HG03520 (cell line): Measurements from ENCODE around the gene ZFHX2.
"Not testable (repeated sequence)": the region's sequence is repeated elsewhere in the genome, so short reads cannot be mapped to it uniquely, and the experiment has no call there.

Experiments
- ATAC-seq: cut with Tn5 transposase; IDR thresholded peaks from one replicate; pipeline ENCODE4 v1.9.1; 2021; ENCODE audit warnings: mild to moderate bottlenecking, moderate library complexity; ENCODE audit not compliant: unreplicated experiment

ZFHX2 gene

DNA sequence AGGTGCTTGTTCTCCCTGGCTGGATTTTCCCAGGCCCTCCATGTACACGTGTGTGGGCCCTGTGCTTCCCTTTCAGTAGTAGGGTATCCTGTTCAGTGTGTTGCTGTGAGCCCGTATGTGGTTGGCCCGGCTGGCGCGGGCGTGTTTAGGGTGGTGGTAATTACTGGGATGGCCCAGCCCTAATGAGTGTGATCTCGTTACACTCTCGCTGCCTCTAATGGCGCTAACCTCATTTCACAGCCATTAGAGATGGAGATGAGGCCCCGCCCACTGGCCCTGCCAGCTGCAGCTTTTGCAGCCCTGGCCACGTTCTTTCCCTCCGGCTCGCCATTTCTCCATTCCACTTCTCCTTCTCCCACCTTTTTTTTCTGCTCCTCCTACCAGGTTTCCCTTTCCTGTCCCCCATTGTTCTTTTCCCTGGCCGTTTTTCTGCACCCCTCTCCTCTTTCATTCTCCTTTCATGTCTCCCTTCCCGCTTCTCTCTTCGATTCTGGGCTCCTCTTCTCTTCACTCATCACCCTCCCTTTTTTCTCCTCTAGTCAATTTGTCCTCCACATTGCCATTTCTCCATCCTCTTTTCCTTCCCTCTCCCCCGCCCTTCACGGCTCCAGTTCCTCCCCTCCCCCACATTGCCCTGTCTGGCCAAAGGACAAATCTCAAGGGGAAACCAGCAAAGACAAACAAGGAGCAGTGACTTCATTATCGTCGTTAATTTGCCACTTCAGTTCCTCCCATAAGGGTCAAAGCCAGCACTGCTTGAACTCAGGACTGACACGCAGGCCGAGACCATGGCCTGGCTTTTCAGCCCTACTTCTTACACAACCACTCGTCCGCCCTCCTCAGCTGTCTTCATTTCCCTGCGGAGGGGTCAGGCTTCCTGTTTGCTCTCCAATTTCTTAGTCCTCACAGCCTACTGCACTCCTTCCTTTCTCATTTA, 6.8 kb downstream of the ZFHX2 start:
- no peak for ATAC-seq

DNA sequence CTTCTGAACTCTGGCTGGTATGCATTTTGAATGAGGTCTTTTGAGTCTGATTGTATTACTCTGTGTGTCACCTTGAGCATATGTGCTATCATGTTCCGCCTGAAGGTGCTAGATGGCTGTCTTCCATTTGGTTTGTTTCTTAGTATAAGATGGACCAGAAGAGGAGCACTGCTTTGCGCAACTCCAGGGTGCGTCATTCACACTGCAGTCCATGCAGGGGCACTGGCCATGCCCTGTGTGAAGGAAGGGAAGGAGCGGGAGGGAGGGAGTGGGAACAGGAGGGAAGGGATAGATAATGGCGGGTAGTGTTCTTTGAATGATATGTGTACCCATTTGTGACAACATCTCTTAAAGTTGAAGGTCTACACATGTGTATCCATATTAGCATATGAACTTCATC, 8.2 kb downstream of the ZFHX2 start:
- no peak for ATAC-seq

DNA sequence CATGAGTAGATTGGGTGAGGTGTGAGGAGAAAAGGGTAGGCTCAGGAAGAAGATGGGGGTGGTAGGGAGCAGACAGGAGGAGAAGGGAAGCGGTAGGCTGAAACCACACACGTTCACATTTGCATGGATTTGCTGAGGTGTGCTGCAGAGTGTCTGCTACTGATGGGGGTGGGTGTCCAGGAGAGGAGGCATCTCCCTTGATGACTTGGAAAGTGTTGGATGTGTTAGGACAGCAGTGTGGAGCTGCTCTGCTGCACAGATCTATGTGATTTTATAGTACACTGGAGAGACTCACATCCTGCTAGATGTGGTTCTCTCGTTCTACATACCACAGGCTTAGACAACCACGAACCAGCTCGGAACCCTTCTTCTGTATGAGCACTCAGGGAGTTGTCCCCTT, 9.3 kb downstream of the ZFHX2 start:
- ATAC-seq, result no peak

DNA sequence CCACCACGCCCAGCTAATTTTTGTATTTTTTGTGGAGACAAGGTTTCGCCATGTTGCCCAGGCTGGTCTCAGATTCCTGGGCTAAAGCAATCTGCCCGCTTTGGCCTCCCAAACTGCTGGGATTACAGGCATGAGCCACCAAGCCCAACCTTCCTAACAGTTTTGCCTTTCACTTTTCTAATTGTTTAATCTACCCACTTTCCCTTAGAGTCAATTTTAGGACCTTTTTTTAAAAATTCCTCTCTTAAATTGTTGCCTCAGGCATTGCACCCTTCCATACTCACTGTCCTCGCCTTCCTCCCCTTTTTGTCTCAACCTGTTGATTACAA, 11.5 kb downstream of the ZFHX2 start:
- no peak for ATAC-seq

GRCh38 chr14:23539248-23540140, 12.1 kb downstream of the ZFHX2 start:
- no peak for ATAC-seq

DNA sequence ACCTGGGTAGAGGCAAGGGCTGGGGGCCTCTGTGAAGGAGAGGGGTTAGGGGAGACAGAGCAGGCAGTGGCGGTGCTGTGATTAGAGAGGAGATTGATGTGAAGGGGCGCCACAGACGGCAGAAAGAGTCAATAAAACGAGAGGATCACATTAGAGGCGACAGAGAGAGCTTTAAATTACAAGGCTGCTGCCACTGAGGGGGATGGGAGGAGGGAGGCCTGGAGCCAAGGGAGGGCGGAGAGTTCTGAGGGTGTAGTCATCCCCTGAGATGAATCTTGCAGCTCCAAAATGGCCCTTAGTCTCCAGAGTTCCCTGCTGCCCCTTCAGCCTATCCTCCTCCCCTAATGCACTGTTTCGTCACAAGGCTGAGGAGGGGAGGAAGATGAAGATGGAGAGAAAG, 12.8 kb downstream of the ZFHX2 start:
- ATAC-seq, result no peak

- ATAC-seq, result no peak
Measured at GRCh38 chr14:23538050-23538718, 13.4 kb downstream of the ZFHX2 start.

DNA sequence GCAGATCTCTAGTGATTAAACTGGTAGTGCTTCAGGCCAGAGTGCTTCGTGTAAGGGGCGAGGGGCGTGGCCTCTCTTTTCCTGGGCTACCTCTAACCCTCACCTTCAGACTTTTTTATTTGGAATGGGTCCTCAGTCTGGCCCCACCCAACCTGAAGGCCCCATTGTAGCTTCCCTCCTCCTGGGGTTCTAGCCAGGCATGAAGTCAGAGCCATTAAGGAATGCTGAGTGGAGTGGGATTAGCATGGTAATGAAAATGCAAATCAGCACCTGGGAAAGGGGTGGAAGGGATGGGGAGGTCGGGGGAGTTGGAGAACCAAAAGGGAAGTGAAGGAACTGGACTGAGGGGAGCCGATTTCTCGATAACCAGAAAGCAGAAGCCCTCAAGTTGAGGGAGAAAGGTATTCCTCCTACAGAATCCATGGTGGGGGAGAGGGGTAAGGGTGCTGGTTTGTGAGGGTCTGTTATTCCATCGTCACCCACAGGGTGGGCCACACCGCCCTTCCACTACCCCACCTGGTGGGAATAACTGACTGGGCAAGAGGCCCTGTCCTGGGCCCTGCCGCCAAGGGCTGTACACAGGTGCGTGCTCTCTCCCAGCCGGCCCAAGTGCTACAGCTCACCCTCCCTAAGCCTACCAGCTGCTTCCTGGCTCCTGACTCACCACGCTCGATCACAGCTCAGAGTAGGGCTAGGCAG, 14.1 kb downstream of the ZFHX2 start:
- ATAC-seq, result no peak

- ATAC-seq, result not testable (repeated sequence)
Measured at GRCh38 chr14:23536906-23537305, 14.7 kb downstream of the ZFHX2 start.

GRCh38 chr14:23536494-23536893, 15.1 kb downstream of the ZFHX2 start:
- ATAC-seq, result no peak

GRCh38 chr14:23535943-23536342, 15.6 kb downstream of the ZFHX2 start:
- no peak for ATAC-seq

GRCh38 chr14:23533652-23534435, 17.7 kb downstream of the ZFHX2 start:
- no peak for ATAC-seq

DNA sequence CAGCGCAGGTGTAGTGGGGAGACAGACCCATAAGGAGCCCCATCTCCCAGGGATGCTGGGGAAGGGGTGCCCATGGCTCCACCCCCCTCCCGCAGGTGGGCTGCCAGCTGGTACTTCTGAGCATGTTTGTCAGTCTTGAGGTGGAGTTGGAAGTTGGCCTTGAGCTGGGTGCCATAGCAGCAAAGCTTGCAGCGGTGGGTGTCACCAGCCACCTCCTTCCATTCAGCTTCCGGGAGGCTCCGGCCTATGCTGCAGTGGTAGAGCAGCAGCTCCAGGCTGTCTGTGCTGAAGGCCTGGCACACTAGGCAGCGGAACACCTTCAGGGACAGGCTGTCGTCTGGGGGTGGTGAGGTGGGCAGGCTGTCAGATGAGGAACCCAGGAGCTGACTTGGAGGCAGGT, 18.9 kb downstream of the ZFHX2 start:
- no peak for ATAC-seq

DNA sequence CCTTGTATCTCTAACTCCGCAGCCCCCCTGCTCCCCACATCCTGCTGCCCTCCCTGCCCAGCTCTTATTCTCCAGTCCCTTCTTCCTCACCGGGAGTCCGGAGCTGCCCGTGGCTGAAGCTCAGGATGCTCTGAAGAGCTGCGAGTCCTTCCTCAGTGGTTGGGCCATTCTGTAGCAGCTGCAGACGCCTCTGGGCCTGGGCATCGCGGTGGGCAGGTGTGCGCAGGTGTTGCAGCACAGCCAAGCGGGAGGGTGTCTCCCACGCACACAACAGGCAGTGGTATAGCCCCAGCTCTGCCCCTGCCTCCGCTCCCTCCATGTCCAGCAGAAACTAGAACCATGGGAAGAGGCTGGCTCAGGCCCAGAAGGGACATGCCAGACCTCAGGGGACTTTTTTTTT, 20.2 kb downstream of the ZFHX2 start:
- no peak for ATAC-seq

DNA sequence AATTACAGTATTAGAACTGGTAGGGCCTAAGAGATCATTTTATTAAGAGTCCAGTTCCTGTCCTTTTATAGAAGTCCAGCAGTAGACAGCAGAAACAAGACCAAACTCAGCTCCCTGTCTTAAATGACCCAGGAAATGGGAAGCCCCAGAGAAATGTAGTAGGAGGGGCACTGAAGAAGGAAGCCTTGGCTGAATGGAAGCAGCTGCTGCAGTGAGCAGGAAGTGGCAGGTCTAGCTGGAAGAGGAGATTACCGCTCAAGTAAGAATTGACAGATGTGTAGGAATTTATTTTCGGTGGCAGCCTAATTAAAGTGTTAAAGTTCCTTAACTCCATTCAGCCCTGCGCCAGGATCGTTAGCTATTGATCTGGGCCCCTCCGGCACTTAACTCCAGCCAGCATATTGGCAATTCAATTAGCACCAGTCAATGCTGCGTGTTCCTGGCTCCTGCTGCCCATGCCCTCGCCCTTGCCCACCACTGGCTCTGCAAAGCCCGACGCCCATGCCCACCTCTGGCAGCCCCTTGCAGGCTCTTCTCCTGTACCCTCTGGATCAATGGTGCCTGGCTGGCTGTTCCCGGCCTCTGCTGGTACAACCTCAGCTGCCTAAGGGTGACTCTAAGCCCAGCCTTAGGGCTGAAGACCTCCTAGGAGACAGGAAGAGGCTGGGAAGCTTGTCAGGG, 21.1 kb downstream of the ZFHX2 start:
- ATAC-seq, result no peak

DNA sequence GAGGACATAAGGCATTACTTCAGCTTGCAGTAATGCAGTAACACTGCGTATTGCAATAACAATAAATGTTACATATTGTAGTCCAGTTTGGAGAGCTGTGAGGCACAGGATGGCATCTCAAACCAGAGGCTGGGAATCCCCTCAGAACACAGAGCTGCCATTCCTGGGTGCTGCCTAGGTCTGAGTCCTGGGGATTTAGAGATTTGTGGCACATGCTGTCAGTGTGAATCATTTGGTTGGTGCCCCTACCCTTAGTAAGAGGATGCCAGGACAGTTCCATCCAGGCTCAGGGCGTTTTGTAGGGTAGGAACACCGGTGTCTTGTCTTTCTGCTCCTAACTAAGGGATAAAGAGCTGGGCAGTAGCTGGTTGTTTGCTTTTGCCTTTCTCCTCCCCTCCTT, 22.5 kb downstream of the ZFHX2 start:
- no peak for ATAC-seq

DNA sequence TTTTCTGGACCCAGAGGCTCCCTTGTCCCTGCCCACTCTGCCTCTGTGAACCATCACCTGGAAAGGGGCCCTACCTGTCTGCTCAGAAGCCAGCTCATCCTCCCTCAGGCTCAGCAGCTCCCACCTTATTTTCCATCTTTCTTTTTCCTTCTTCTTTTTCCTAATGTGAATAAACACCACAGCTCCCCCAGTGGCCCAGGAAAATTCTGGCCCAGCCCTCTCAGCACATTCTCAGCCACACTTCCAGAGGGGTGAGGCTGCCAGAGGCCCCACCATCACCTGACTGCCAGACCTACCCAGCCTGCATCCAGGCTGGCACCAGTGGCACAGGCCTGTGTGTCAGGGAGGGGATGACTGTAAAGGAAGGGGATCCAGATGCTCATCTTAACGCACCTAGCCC, 23.0 kb downstream of the ZFHX2 start:
- ATAC-seq, result no peak

DNA sequence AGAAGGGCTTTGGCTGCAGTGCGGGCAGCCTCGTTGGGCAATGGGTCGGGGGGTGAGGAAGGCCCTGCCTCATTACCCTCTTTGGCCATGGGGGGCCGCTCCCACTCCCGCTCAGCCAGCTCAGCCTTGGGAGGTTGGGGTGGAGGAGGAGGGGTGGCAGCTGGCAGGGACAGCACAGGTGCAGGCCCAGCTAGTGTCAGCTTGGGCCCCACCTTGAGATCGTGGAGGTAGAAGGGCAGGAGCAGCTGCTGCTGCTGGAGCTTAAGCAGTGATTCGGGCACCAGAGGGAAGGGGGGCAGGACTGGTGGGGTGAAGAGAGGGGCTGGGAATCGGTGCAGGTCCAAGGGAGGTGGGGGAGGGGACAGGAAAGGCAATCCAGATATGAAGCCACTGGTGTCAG, 26.0 kb downstream of the ZFHX2 start:
- no peak for ATAC-seq

DNA sequence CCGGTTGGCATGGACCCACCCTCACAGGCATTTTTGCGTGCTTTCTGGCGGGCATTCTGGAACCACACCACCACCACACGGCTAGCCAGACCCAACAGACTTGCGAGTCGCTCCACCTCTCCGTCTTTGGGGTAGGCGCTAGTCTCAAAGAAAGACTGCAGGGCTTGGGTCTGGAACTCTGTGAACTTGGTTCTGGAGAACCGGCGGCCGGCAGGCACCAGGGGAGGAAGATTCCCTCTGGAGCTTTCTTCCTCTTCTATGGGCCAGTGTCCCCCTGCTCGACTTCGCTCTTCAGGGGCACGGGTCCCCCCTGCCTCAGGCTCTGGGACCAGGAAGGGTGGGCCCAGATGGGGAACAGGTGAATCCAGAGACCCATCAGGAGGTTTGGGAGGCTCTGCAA, 26.6 kb downstream of the ZFHX2 start:
- no peak for ATAC-seq
